WERI-Rb-1 (cell line): ENCODE results near the gene ATG101.

Experiments used
- DNase-seq: peaks from one replicate; pipeline ENCODE4 v3.0.0-alpha.2; 2020
- H3K27ac ChIP-seq: fragments of 250-450 bp; sonication (Bioruptor Pico); 2 replicates; pipeline ENCODE4 v1.5.1; 2020; ENCODE audit warnings: mild to moderate bottlenecking, moderate library complexity
- H3K27me3 ChIP-seq: fragments of 250-450 bp; sonication (Bioruptor Pico); 2 replicates; pipeline ENCODE4 v1.5.1; 2021; ENCODE audit warnings: mild to moderate bottlenecking, low read depth, moderate library complexity; ENCODE audit not compliant: insufficient read depth, severe bottlenecking
- H3K36me3 ChIP-seq: fragments of 250-450 bp; sonication (Bioruptor Pico); 2 replicates; pipeline ENCODE4 v1.5.1; 2020; ENCODE audit warnings: mild to moderate bottlenecking, moderate library complexity
- H3K4me3 ChIP-seq: 2 replicates; pipeline ENCODE4 v1.5.1; 2011; ENCODE audit warnings: low read depth, mild to moderate bottlenecking, control low read depth, low read length
- H3K9me3 ChIP-seq: fragments of 250-450 bp; sonication (Bioruptor Pico); 2 replicates; pipeline ENCODE4 v1.5.1; 2021; ENCODE audit warnings: mild to moderate bottlenecking, moderate library complexity; ENCODE audit not compliant: severe bottlenecking
- TF ChIP-seq, protein P1 (sequence below): IDR thresholded peaks from 2 replicates; pipeline ENCODE4 v1.5.1; 2011; ENCODE audit warnings: low read depth, mild to moderate bottlenecking, control low read depth, inconsistent platforms, low read length

ATG101 gene

DNA sequence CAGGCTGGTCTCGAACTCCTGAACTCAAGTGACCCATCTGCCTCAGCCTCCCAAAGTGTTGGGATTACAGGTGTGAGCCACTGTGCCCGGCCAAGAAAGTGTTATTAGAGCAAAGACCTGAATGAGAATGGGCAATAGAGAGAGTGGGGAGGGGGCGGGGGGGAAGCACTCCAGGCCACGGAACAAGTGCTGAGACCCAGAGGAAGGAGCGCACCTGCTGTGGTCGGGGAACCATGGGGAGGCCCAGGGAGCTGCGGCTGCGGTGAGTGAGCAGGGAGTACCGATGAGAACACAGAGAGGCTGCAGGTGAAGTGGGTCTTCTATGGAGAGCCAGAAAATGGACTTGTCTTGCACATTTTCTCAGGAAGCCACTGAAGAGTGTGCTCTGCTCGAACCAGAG is 20.5 kb downstream of the ATG101 start:
- no peak overlapping the region for H3K27ac ChIP-seq
- peaks cover 78% of the 10 kb centered on the region for H3K27me3 ChIP-seq
- DNase-seq: no peak
- H3K4me3 ChIP-seq: no peak overlapping the region
- H3K9me3 ChIP-seq: no peaks in the 10 kb centered on the region
- no peaks in the 10 kb centered on the region for H3K36me3 ChIP-seq
- TF ChIP-seq, protein P1, sequence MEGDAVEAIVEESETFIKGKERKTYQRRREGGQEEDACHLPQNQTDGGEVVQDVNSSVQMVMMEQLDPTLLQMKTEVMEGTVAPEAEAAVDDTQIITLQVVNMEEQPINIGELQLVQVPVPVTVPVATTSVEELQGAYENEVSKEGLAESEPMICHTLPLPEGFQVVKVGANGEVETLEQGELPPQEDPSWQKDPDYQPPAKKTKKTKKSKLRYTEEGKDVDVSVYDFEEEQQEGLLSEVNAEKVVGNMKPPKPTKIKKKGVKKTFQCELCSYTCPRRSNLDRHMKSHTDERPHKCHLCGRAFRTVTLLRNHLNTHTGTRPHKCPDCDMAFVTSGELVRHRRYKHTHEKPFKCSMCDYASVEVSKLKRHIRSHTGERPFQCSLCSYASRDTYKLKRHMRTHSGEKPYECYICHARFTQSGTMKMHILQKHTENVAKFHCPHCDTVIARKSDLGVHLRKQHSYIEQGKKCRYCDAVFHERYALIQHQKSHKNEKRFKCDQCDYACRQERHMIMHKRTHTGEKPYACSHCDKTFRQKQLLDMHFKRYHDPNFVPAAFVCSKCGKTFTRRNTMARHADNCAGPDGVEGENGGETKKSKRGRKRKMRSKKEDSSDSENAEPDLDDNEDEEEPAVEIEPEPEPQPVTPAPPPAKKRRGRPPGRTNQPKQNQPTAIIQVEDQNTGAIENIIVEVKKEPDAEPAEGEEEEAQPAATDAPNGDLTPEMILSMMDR: no peak

DNA sequence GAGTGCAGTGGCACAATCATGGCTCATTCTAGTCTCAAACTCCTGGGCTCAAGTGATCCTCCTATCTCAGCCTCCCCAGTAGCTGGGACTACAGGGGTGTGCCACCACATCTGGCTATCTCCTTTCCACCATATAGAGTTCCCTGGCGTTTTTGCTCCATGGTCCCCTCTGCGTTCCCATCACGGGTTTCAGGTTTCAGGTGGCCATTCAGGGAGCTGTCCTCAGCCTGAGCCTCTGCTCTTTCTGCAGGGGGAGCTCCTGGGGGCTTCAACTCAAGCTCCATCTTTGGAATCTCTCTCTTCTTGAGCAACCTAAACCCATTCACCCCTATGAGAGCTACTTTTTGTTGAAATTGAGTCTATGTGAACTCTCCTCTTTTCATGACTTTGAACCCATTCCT is 21.3 kb downstream of the ATG101 start:
- Histone ChIP-seq H3K27ac (no peak overlapping the region), H3K9me3 (no peaks in the 10 kb centered on the region), H3K27me3 (peaks cover 74% of the 10 kb centered on the region), H3K4me3 (no peak overlapping the region), H3K36me3 (no peaks in the 10 kb centered on the region)
- no peak for DNase-seq
- TF ChIP-seq, protein P1: no peak

- no peaks in the 10 kb centered on the region for H3K9me3 ChIP-seq
- no peak overlapping the region for H3K27ac ChIP-seq
- H3K36me3 ChIP-seq: no peaks in the 10 kb centered on the region
- TF ChIP-seq, protein P1: no peak
- no peak for DNase-seq
- peaks cover 69% of the 10 kb centered on the region for H3K27me3 ChIP-seq
- no peak overlapping the region for H3K4me3 ChIP-seq
Observed at GRCh38 chr12:52091869-52092268, 22.1 kb downstream of the ATG101 start.

DNA sequence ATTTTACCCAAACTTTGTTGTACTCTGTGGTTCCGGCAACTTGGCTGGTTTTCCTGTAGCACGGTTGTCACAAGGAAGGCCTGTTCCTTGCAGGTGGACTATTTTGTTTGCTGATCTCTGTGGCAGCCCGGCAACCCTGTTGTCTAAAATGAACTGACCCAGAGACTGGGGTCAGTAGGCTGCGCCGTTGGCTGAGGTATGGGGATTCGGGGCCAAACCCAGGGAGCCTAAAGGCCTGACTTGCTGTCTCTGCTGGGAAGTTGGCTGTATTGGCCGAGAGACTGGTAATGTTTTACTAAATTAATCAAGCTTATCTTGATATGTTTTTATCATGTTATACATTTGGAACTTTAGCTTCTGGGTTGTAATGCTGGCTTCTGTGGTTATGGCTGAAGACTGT is 23.6 kb downstream of the ATG101 start:
- Histone ChIP-seq H3K9me3 (no peaks in the 10 kb centered on the region), H3K36me3 (no peaks in the 10 kb centered on the region), H3K27me3 (peaks cover 62% of the 10 kb centered on the region), H3K4me3 (no peak overlapping the region), H3K27ac (no peak overlapping the region)
- DNase-seq: no peak
- TF ChIP-seq, protein P1: no peak

DNA sequence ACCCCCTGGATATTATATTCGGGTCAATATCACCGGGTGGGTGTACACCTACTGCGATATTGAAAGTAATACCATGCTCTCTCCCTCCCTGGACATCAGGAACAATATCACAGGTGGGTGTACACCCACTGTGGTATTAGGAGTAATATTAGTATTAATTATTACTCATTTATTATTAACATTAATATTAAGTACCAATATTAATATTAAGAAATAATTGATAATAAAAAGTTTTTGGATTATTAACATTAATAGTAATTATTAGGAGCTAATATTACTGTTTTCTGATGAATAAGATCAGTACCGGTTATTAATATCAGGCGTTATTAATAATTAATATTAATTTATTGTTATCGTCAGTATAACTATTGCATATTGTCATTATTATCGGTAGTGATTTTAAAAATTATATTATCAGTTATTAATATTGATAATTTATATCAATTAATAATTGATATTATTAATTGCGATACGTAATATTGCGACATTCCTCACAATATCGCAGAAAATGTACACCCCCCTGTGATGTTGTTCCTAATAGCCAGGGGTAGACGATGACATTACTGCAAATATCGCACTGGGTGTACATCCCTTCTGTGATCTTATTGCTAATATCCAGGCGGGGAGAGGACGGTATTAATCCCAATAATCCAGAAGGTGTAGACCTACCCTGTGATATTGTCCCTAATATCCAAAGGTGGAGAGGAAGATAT is 26.7 kb downstream of the ATG101 start:
- DNase-seq: no peak
- H3K27ac ChIP-seq: no peak overlapping the region
- H3K36me3 ChIP-seq: no peaks in the 10 kb centered on the region
- H3K9me3 ChIP-seq: no peaks in the 10 kb centered on the region
- H3K4me3 ChIP-seq: no peak overlapping the region
- peaks cover 42% of the 10 kb centered on the region for H3K27me3 ChIP-seq
- TF ChIP-seq, protein P1: no peak
